MM.1S (cell line): ENCODE results near the gene ZFYVE28.

ENCODE experiments used
- CTCF ChIP-seq: fragments of 300-600 bp; sonication (generic); IDR thresholded peaks from 2 replicates; pipeline ENCODE4 v1.5.1; 2016; ENCODE audit warnings: antibody characterized with exemption, low read length, mixed read lengths
- EZH2 ChIP-seq: fragments of 300-600 bp; sonication (generic); optimal IDR thresholded peaks from 2 replicates; pipeline ENCODE3; 2017; ENCODE audit warnings: low read depth, mild to moderate bottlenecking, antibody characterized with exemption, low read length, mixed read lengths

- no peak for TF ChIP-seq CTCF
- no peak for TF ChIP-seq EZH2
Observed at GRCh38 chr4:2366252-2367192, 51.9 kb downstream of the ZFYVE28 start.
